ENCODE results near the gene MEIG1.

DNA sequence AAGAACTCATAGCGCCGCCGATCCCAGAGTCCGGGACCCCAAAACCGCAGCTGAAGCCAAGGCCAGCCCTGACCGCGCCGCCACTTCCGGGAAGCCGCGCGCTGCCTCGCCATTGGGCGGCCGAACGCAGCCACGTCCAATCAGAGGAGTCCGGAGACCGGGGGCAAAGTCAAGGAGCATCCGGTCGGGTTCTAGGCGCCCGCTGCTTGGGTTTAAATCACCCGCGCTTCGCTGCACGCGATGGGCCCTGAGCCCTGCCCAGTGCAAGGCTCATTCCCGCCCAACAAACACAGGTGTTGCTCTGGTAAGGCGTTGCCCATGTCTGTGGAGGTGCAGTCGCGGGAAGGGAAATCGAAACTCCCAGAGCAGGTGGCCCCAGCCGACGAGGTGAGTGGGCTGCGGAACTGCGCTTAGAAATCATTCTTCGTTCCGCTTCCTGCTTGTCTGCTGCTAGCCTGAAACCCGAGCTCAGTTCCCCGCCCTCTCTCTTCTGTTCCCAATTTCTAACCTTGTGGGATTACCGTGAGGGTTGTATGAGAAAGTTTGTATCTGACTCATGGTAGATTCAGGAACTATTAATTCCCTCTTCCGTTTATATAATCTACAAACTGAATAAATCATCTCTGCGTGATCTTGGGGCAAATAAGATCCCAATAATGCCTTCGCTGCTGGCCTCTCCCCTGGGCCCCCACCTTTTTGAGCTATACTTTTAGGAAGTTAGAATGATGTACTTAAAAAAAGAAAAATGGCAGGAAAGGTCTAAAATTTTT lies 5.0 kb upstream of the MEIG1 start, which contains the start of gene DCLRE1C:
- TF ChIP-seq, protein P1, sequence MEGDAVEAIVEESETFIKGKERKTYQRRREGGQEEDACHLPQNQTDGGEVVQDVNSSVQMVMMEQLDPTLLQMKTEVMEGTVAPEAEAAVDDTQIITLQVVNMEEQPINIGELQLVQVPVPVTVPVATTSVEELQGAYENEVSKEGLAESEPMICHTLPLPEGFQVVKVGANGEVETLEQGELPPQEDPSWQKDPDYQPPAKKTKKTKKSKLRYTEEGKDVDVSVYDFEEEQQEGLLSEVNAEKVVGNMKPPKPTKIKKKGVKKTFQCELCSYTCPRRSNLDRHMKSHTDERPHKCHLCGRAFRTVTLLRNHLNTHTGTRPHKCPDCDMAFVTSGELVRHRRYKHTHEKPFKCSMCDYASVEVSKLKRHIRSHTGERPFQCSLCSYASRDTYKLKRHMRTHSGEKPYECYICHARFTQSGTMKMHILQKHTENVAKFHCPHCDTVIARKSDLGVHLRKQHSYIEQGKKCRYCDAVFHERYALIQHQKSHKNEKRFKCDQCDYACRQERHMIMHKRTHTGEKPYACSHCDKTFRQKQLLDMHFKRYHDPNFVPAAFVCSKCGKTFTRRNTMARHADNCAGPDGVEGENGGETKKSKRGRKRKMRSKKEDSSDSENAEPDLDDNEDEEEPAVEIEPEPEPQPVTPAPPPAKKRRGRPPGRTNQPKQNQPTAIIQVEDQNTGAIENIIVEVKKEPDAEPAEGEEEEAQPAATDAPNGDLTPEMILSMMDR (IDR thresholded peaks at IDR 0.05), result no peak
- no peak for TF ChIP-seq ZFX (IDR thresholded peaks at IDR 0.05; ENCODE audit: borderline replicate concordance)

Measured in 22Rv1 (cell line).